ENCODE results near the gene CDKL2. TPM values are rescaled to one million over a fixed set of nuclear protein-coding genes. Genes with fewer than 3 reads are reported as not detected.

CDKL2 gene
- total and polyA plus RNA-seq, 2 of the 4 experiments (the other 2 are of a cell fraction): 0.09 to 0.18 TPM

DNA sequence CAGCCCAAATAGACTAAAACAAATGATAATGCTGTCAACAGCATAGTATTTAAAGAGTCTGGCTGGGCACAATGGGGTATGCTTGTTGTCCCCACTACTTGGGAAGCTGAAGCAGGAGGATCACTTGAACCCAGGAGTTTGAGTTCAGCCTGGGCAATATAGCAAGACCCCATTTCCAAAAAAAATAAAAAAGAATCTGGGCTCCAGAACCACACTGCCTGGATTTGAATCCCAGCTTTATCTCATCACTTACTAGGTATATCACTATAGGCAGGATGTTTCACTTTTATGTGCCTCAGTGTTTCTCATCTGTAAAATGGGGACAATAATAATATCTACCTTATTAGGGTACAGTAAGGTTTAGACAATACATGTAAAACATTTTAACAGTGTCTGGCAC lies 48.1 kb upstream of the CDKL2 start:
- ATAC-seq (ENCODE audit: low read depth): no peak
- BruUV-seq (replicated peaks): no TSS peak
- dilution Hi-C loops (cut with HindIII; ENCODE audit: low sequenced_read_pairs, unreplicated experiment): no loop called here

More for the DNA sequence above, 48.1 kb upstream of the CDKL2 start:
- H2BK15ac ChIP-seq (ENCODE audit: low read depth, low read length): no peak overlapping the region
- no peaks in the 10 kb centered on the region for H3K36me3 ChIP-seq (ENCODE audit: control insufficient read depth, insufficient read depth, low read length)
- H3K9ac ChIP-seq (ENCODE audit: low read depth, low read length): no peak overlapping the region
- no peak overlapping the region for H2AK9ac ChIP-seq (replicated peaks; ENCODE audit: low read depth, low read length, poor library complexity)
- CTCF ChIA-PET: interaction anchor here (0.5 kb wide), 1 partner anchor 235 kb away, joined by 3 read pairs; no protein-coding TSS in a partner anchor
- no peak overlapping the region for H3K14ac ChIP-seq (replicated peaks; ENCODE audit: low read depth, low read length)
- H2BK5ac ChIP-seq (ENCODE audit: low read depth, low read length, poor library complexity, severe bottlenecking): no peak overlapping the region
- H3K9me1 ChIP-seq (ENCODE audit: insufficient read depth, low read length): peaks cover 1% of the 10 kb centered on the region
- H2BK20ac ChIP-seq (ENCODE audit: low read depth, low read length): no peak overlapping the region
- H3K4me3 ChIP-seq (ENCODE audit: insufficient read depth, low read depth, low read length): no peak overlapping the region
- no peaks in the 10 kb centered on the region for H3K27me3 ChIP-seq (ENCODE audit: control insufficient read depth, insufficient read depth, low read length)
- no peak overlapping the region for H4K5ac ChIP-seq (ENCODE audit: low read depth, low read length)
- no peak overlapping the region for H3K23ac ChIP-seq (ENCODE audit: low read depth, low read length)
- no peak overlapping the region for H2AK5ac ChIP-seq (ENCODE audit: low read depth, low read length)
- in situ Hi-C loops (cut with MboI; ENCODE audit: low sequenced_read_pairs): loop anchor here (5.0 kb wide), 1 partner anchor 34 kb away; no protein-coding TSS in a partner anchor
- no peak overlapping the region for H2AFZ ChIP-seq (replicated peaks; ENCODE audit: low read length, poor library complexity)
- no peak overlapping the region for H3K4me2 ChIP-seq (ENCODE audit: low read depth, low read length)
- H4K20me1 ChIP-seq (ENCODE audit: insufficient read depth, low read length): no peaks in the 10 kb centered on the region
- H3K9me3 ChIP-seq (ENCODE audit: control insufficient read depth, insufficient read depth, low read length): no peaks in the 10 kb centered on the region
- DNase-seq: no peak
- no peak overlapping the region for H3K4ac ChIP-seq (ENCODE audit: low read depth, low read length)
- H3K79me1 ChIP-seq (ENCODE audit: low read depth in 1 of 2, low read length in 2 of 2): peaks cover 5 to 8% of the 10 kb centered on the region in 2 experiments; a peak in 3 of 4 replicates
- H3K27ac ChIP-seq (ENCODE audit: insufficient read depth, low read length): no peak overlapping the region
- POLR2A ChIA-PET (ENCODE audit: unreplicated experiment): no interaction called here
- no peak overlapping the region for H4K91ac ChIP-seq (ENCODE audit: insufficient read depth, low read depth, low read length)
- no peak overlapping the region for H4K8ac ChIP-seq (ENCODE audit: low read depth in 2 of 2, low read length in 2 of 2)
- no peak overlapping the region for H2BK120ac ChIP-seq (ENCODE audit: low read depth, low read length)
- peaks cover 2% of the 10 kb centered on the region; the same call in 1 of the 2 replicates for H3K4me1 ChIP-seq (ENCODE audit: control insufficient read depth, insufficient read depth, low read length)
- no peak for TF ChIP-seq CEBPB (IDR thresholded peaks at IDR 0.05; ENCODE audit: low read depth, low read length)
- no peak for TF ChIP-seq ELK1 (IDR thresholded peaks at IDR 0.05; ENCODE audit: borderline replicate concordance, low read depth, low read length)
- TF ChIP-seq, protein P1, sequence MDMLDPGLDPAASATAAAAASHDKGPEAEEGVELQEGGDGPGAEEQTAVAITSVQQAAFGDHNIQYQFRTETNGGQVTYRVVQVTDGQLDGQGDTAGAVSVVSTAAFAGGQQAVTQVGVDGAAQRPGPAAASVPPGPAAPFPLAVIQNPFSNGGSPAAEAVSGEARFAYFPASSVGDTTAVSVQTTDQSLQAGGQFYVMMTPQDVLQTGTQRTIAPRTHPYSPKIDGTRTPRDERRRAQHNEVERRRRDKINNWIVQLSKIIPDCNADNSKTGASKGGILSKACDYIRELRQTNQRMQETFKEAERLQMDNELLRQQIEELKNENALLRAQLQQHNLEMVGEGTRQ (IDR thresholded peaks at IDR 0.05; ENCODE audit: low read depth, low read length): no peak
- TF ChIP-seq FOS (IDR thresholded peaks at IDR 0.05; ENCODE audit: low read depth, low read length): no peak
- TF ChIP-seq CHD1 (IDR thresholded peaks at IDR 0.05; ENCODE audit: low read depth, low read length): no peak
- no peak for TF ChIP-seq SMC3 (IDR thresholded peaks at IDR 0.05; ENCODE audit: low read depth, low read length)
- no peak for TF ChIP-seq MXI1 (IDR thresholded peaks at IDR 0.05; ENCODE audit: borderline replicate concordance, low read depth, low read length)
- TF ChIP-seq BHLHE40 (IDR thresholded peaks at IDR 0.05; ENCODE audit: low read depth, low read length): no peak
- TF ChIP-seq RAD21 (IDR thresholded peaks at IDR 0.05; ENCODE audit: low read length): no peak
- no peak for TF ChIP-seq POLR2A (IDR thresholded peaks at IDR 0.05; ENCODE audit: low read depth, low read length)
- no peak for TF ChIP-seq MAZ (IDR thresholded peaks at IDR 0.05; ENCODE audit: borderline replicate concordance, low read depth, low read length)
- TF ChIP-seq CTCF (conservative IDR thresholded peaks at IDR 0.05; ENCODE audit: low read depth, low read length): no peak
- no peak for TF ChIP-seq NFE2L2 (IDR thresholded peaks at IDR 0.05; ENCODE audit: low read depth, low read length)
- no peak for TF ChIP-seq RCOR1 (IDR thresholded peaks at IDR 0.05; ENCODE audit: insufficient replicate concordance, low read length)
- TF ChIP-seq MAFK (IDR thresholded peaks at IDR 0.05; ENCODE audit: low read depth, low read length): no peak
- no peak for TF ChIP-seq RFX5 (IDR thresholded peaks at IDR 0.05; ENCODE audit: low read depth, low read length)
- intact Hi-C loops (cut with micrococcal nuclease): no loop called here
- H3K18ac ChIP-seq (ENCODE audit: low read depth, low read length): no peak overlapping the region
- no peak overlapping the region for H3K56ac ChIP-seq (ENCODE audit: extremely low read depth, insufficient read depth, low read length)

Measured in IMR-90 (cell line).